Epithelial cell of esophagus (primary cell): ENCODE measurements around the gene SMARCD3.

Source experiments
- DNase-seq: peaks from one replicate; pipeline ENCODE4 v3.0.0; 2010; ENCODE audit warnings: low read depth
- H3K4me3 ChIP-seq: 2 replicates; pipeline ENCODE4 v1.5.1; 2011; ENCODE audit warnings: mild to moderate bottlenecking, low read length, control low read depth
- CTCF ChIP-seq: IDR thresholded peaks from 2 replicates; pipeline ENCODE4 v1.5.1; 2011; ENCODE audit warnings: low read depth, mild to moderate bottlenecking, low read length, control low read depth, inconsistent platforms; ENCODE audit not compliant: insufficient read depth; ENCODE audit errors: missing control alignments

SMARCD3 gene

GRCh38 chr7:151240536-151240935 lies 8.0 kb downstream of the SMARCD3 start:
- TF ChIP-seq CTCF = no peak
- H3K4me3 ChIP-seq = no peak overlapping the region
- no peak for DNase-seq

- no peak overlapping the region for H3K4me3 ChIP-seq
- no peak for TF ChIP-seq CTCF
- no peak for DNase-seq
These were observed 8.5 kb downstream of the SMARCD3 start for GRCh38 chr7:151239837-151240459.

GRCh38 chr7:151238924-151239836 lies 9.3 kb downstream of the SMARCD3 start:
- no peak for TF ChIP-seq CTCF
- no peak for DNase-seq
- H3K4me3 ChIP-seq = no peak overlapping the region

GRCh38 chr7:151238190-151238810 lies 10.2 kb downstream of the SMARCD3 start:
- no peak for TF ChIP-seq CTCF
- DNase-seq = no peak
- no peak overlapping the region for H3K4me3 ChIP-seq

- H3K4me3 ChIP-seq = no peak overlapping the region
- DNase-seq = no peak
- TF ChIP-seq CTCF = no peak
These were observed 11.0 kb downstream of the SMARCD3 start for GRCh38 chr7:151237244-151238189.

GRCh38 chr7:151236406-151236805 lies 12.1 kb downstream of the SMARCD3 start:
- no peak for TF ChIP-seq CTCF
- H3K4me3 ChIP-seq = no peak overlapping the region

More at GRCh38 chr7:151236406-151236805, 12.1 kb downstream of the SMARCD3 start:
- no peak for DNase-seq
